Suprapubic skin (tissue), 4 donors: Measurements from ENCODE around the gene LYZL2. TPM values are rescaled to one million over a fixed set of nuclear protein-coding genes. Genes with fewer than 3 reads are reported as not detected.
"Not testable (repeated sequence)": the region's sequence is repeated elsewhere in the genome, so short reads cannot be mapped to it uniquely, and the experiment has no call there.

Experiments
- DNase-seq, 2 donors: peaks; one replicate each; pipeline ENCODE4 v3.0.0-alpha.2; 2019; ENCODE audit warnings: low spot score in 2 of 2
- H3K27ac ChIP-seq: fragments of 200-600 bp; sonication (generic); one replicate; pipeline ENCODE4 v1.5.1; 2019
- H3K27me3 ChIP-seq: fragments of 200-600 bp; sonication (generic); one replicate; pipeline ENCODE4 v1.5.1; 2019
- H3K36me3 ChIP-seq: fragments of 200-600 bp; sonication (generic); one replicate; pipeline ENCODE4 v1.5.1; 2019
- H3K4me1 ChIP-seq: fragments of 200-600 bp; sonication (generic); one replicate; pipeline ENCODE4 v1.5.1; 2019
- H3K4me3 ChIP-seq: fragments of 200-600 bp; sonication (generic); one replicate; pipeline ENCODE4 v1.5.1; 2019; ENCODE audit warnings: mild to moderate bottlenecking
- H3K9me3 ChIP-seq: fragments of 200-600 bp; sonication (generic); one replicate; pipeline ENCODE4 v1.5.1; 2019
- CTCF ChIP-seq, 2 donors: fragments of 200-600 bp in 1 of 2; fragments of 450-650 bp in 1 of 2; sonication (generic) in 1 of 2; IDR thresholded peaks; one replicate each; pipeline ENCODE4 v1.5.1; 2016 to 2019; ENCODE audit warnings: antibody characterized with exemption in 2 of 2, mild to moderate bottlenecking in 1 of 2, moderate library complexity in 1 of 2
- EP300 ChIP-seq: sonication (generic); formaldehyde crosslinking; IDR thresholded peaks from one replicate; pipeline ENCODE4 v1.6.1; 2017; ENCODE audit warnings: antibody characterized with exemption
- POLR2A ChIP-seq, 2 donors: fragments of 450-650 bp; IDR thresholded peaks; one replicate each; pipeline ENCODE4 v1.6.1; 2017; ENCODE audit warnings: antibody characterized with exemption in 2 of 2, mild to moderate bottlenecking in 2 of 2, moderate library complexity in 2 of 2
- POLR2AphosphoS5 ChIP-seq, 3 donors: sonication (generic); formaldehyde crosslinking; IDR thresholded peaks; one replicate each; pipeline ENCODE4 v1.6.1; 2017; ENCODE audit warnings: antibody characterized with exemption in 3 of 3
- WGBS: methylation state at CpG from one replicate; pipeline ENCODE4 v1.1.5; 2018; 5-methylcytosine and 5-hydroxymethylcytosine counted together
- total RNA-seq, 4 donors: library from RNA; depleted of rRNA; stranded (reverse); fragments of >200 nt; gene quantifications; one replicate each; pipeline ENCODE4 v1.1.0, GENCODE V29; 2016

The LYZL2 gene
- total RNA-seq, 4 donors from 2014 or later: not detected

GRCh38 chr10:30617070-30617469 is 12.5 kb downstream of the LYZL2 start:
- Histone ChIP-seq H3K27me3 (peaks cover 3% of the 10 kb centered on the region), H3K4me1 (no peaks in the 10 kb centered on the region), H3K36me3 (no peaks in the 10 kb centered on the region), H3K4me3 (no peak overlapping the region), H3K27ac (no peak overlapping the region), H3K9me3 (no peaks in the 10 kb centered on the region)
- no peak for TF ChIP-seq POLR2AphosphoS5 (IDR thresholded peaks at IDR 0.05)
- no peak for TF ChIP-seq EP300
- no peak for TF ChIP-seq POLR2A (IDR thresholded peaks at IDR 0.05)
- no peak for TF ChIP-seq CTCF (IDR thresholded peaks at IDR 0.05)
- 91% methylated on average over 7 of the region's 7 CpGs for WGBS
- DNase-seq: no peak

- 80% methylated on average over 8 of the region's 8 CpGs for WGBS
- not testable (repeated sequence) for H3K4me1 ChIP-seq
Measured at GRCh38 chr10:30611041-30611440, 18.5 kb downstream of the LYZL2 start.

GRCh38 chr10:30607814-30608213 is 21.7 kb downstream of the LYZL2 start:
- DNase-seq: no peak
- H3K36me3 ChIP-seq: no peaks in the 10 kb centered on the region
- no peak overlapping the region for H3K27ac ChIP-seq
- 93% methylated on average over 6 of the region's 6 CpGs for WGBS
- no peak overlapping the region for H3K4me3 ChIP-seq
- H3K9me3 ChIP-seq: no peaks in the 10 kb centered on the region
- H3K4me1 ChIP-seq: no peaks in the 10 kb centered on the region
- TF ChIP-seq EP300: no peak
- TF ChIP-seq CTCF (IDR thresholded peaks at IDR 0.05): no peak
- TF ChIP-seq POLR2A (IDR thresholded peaks at IDR 0.05): no peak
- no peak for TF ChIP-seq POLR2AphosphoS5 (IDR thresholded peaks at IDR 0.05)
- no peaks in the 10 kb centered on the region for H3K27me3 ChIP-seq

More at GRCh38 chr10:30611041-30611440, 18.5 kb downstream of the LYZL2 start:
- not testable (repeated sequence) for H3K36me3 ChIP-seq, H3K9me3 ChIP-seq, H3K27ac ChIP-seq, H3K27me3 ChIP-seq, DNase-seq, H3K4me3 ChIP-seq

- TF ChIP-seq POLR2AphosphoS5 (IDR thresholded peaks at IDR 0.05): no peak
- no peak for TF ChIP-seq POLR2A (IDR thresholded peaks at IDR 0.05)
- TF ChIP-seq CTCF (IDR thresholded peaks at IDR 0.05): no peak
- TF ChIP-seq EP300: no peak
- Histone ChIP-seq H3K9me3 (no peaks in the 10 kb centered on the region), H3K36me3 (no peaks in the 10 kb centered on the region), H3K27ac (no peak overlapping the region), H3K27me3 (no peaks in the 10 kb centered on the region), H3K4me3 (no peak overlapping the region), H3K4me1 (no peaks in the 10 kb centered on the region)
- no peak for DNase-seq
- WGBS: 85% methylated on average over 5 of the region's 5 CpGs
Measured at GRCh38 chr10:30606313-30606712, 23.2 kb downstream of the LYZL2 start.

- 38% methylated on average over 16 of the region's 16 CpGs for WGBS
- not testable (repeated sequence) for H3K9me3 ChIP-seq, H3K36me3 ChIP-seq, H3K4me1 ChIP-seq, H3K27ac ChIP-seq, H3K4me3 ChIP-seq, H3K27me3 ChIP-seq, DNase-seq
Measured at GRCh38 chr10:30605341-30606121, 24.0 kb downstream of the LYZL2 start.

- Histone ChIP-seq H3K36me3 (no peaks in the 10 kb centered on the region), H3K4me1 (no peaks in the 10 kb centered on the region), H3K27ac (no peak overlapping the region), H3K9me3 (no peaks in the 10 kb centered on the region), H3K4me3 (no peak overlapping the region), H3K27me3 (no peaks in the 10 kb centered on the region)
- 92% methylated on average over 3 of the region's 3 CpGs for WGBS
- DNase-seq: no peak
- TF ChIP-seq EP300 (no peak), POLR2AphosphoS5 (IDR thresholded peaks at IDR 0.05) (no peak), POLR2A (IDR thresholded peaks at IDR 0.05) (no peak), CTCF (IDR thresholded peaks at IDR 0.05) (no peak)
Measured at GRCh38 chr10:30603589-30603988, 26.0 kb downstream of the LYZL2 start.
